CD4-positive, alpha-beta T cell treated with Interleukin-2 at 100 ng/mL for 4 hours (primary cell): ENCODE results near the gene GPC3.
"Not testable (repeated sequence)": the region's sequence is repeated elsewhere in the genome, so short reads cannot be mapped to it uniquely, and the experiment has no call there.

Experiments
- DNase-seq: peaks from one replicate; pipeline ENCODE4 v3.0.0-alpha.2; 2020; ENCODE audit warnings: low spot score

Gene GPC3

GRCh38 chrX:133555782-133556458, 429.5 kb downstream of the GPC3 start:
- no peak for DNase-seq

DNA sequence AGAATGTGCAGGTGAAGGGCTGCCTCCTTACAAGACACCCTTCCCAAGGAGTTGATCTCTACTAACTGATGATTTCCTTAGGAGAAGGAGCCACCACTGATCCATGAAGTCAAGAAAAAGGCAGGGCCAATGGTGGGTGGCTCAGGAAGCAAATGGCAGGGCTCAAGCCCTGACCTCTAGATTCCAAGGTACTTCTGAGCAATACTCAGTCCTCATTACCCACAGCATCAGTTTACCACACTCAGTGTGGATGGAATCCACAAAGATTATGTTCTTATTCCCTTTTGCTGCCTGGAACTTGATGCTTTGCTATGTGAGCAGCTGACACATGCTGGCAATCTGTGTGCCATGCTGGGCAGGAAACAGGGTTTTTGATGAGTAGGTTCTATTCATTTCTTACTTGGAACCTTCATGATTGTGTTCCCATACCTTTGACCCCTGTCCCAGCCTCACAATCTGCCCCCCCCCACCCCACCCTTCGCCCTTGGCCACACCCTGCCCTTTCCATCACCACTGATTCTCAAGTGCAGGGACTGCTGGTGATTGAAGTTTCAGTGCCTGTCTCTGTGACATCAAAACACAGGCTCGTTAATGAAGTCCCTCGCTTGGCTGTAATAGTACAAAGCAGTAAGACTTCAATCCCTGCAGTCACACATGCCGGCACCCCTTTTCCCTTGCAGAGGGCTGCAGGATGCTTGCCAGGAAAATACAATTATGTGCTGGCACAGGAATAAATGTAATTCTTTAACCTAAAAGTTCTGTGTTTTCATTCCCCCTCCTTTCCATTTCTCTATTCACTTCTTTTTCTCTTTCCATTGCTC, 434.5 kb downstream of the GPC3 start:
- no peak for DNase-seq

- DNase-seq: no peak
These were observed 436.0 kb downstream of the GPC3 start for GRCh38 chrX:133549295-133549933.

DNA sequence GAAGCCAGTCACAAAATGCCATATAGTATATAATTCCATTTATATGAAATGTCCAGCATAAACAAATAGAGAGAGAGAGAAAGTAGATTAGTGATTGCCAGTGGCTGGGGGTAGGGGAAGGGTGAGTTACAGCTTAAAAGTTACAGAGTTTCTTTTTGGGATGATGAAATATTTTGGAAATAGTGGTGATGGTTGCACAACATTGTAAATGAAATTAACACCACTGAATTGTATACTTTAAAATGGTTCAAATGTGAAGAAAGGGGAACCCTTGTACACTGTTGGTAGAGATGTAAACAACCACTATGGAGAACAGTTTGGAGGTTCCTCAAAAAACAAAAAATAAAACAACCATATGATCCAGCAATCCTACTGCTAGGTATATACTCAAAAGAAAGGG, 439.0 kb downstream of the GPC3 start:
- no peak for DNase-seq

DNA sequence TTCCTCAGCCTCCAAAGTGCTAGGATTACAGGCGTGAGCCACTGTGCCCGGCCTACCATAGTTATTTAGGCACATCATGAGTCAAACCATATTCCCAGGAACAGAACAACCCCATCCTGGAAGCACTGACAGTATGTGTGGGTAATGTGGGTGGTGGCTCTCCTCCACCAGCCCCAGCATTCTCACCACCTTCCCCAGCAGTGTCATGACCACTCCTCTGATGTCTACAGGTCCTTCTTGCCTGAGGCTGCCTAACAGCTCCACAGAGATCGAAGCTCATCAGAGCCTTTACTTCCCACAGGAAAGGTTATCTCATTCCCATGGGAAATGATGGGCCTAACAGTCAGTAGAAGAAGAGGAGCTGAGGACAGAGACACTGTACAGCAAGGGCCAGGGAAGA, 440.6 kb downstream of the GPC3 start:
- no peak for DNase-seq

DNA sequence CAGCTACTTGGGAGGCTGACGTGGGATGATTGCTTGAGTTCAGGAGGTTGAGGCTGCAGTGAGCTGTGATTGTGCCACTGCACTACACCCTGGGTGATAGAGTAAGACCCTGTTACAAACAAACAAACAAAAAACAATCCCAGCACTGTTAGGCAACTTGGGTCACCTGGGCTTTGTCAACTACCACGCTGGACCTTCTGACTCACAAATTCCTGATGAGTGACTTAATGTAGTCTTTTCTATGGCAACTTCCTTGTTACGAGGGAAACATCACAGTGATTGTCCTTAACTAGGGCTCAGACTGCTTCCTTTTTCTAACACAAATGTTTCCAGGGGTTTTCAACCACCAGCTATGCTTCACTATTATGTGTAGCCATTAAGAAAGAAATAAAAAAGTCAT, 441.3 kb downstream of the GPC3 start:
- no peak for DNase-seq

DNA sequence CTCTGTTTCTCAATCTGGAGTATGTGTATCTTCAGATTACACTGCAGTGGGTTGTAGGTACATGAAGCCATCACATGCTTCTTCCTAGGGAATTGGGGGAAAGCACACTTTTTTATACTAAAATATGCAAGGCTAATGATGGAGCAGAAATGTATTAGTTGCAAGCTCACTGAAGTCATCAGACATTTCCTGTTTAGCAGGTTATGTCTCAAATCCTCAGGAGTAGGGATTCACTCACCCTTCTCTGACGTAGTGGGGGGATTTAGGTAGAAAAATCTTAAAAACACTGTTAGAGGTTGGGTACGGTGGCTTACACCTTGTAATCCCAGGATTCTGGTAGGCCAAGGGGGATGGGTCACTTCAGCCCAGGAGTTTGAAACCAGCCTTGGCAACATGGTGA, 441.7 kb downstream of the GPC3 start:
- DNase-seq: no peak

- DNase-seq: no peak
These were observed 442.9 kb downstream of the GPC3 start for GRCh38 chrX:133542476-133542875.

DNA sequence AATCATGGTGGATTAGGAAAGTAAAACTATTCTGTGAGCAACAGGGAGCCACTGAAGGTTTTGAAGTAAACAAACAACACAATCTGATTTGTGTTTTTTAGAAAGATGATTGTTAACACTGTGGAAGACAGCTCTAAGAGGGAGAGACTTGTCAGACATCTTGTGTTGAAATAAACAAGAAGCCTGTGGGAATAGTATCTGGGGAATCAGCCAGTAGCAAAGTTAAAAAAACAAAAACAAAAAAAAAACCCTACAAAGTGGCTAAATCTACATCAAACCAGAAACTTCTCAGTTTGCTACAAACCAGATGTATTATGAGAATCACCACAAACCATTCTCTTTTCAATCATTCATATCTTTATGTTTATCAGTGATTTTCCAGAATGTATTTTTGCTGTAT, 444.4 kb downstream of the GPC3 start:
- DNase-seq: no peak

GRCh38 chrX:133538148-133538547, 447.2 kb downstream of the GPC3 start:
- no peak for DNase-seq

DNA sequence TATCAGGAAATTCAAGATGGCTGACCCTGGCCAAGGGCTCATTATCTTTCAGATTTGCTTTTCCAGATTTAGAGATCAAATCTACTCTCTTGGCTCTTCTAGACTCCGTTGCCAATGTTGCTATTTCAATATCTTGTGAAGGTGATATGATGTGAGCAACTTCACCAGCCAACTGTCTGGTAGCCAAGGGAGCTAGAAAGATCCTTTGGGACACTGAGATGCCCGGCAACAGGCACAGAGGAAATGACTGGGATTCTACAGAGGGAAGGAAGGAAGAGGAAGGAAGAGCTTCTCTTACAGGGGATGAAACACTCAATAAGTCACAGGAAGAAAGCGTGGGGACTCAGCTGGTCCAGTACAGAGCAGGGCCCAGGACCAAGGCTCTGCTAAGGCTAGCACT, 448.3 kb downstream of the GPC3 start:
- no peak for DNase-seq

DNA sequence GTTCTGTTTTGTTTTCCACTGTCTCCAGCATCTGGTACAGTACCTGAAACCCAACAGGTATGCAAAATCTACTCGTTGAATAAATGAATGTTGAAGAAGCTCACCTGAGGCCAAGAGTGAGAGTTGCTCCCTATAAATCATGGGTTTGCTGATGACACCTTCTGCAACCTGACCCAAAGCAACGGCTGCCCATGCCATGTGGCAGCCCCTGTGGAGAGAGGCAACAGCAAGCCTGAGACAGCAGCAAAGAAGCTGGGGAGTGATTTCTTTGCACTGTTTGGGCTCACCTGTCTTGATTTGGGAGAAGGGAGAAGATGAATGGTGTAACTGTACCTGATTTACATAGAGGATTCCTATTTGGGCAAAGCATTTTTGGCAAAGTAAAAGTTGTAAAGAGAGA, 450.3 kb downstream of the GPC3 start:
- DNase-seq: no peak

- DNase-seq: no peak
These were observed 451.2 kb downstream of the GPC3 start for GRCh38 chrX:133534172-133534571.

- no peak for DNase-seq
These were observed 452.1 kb downstream of the GPC3 start for GRCh38 chrX:133533249-133533648.

GRCh38 chrX:133530960-133531359, 454.4 kb downstream of the GPC3 start:
- no peak for DNase-seq

DNA sequence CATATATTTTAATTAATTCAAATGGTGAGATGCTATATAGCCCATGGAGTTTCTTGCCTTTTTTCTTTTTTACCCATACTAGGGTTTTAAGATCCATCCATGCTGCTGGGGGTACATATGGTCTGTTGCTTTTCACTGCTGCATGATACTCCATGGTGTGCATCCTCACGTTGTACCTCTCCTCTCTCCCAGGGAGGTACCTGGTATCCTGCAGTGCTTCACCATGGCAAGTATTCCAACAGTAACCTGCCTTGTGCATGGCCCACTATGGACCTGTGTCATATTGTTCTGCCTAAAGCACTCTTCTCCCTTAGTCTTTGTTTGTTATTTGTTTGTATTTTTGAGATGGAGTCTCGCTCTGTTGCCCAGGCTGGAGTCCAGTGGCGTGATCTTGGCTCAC, 455.8 kb downstream of the GPC3 start:
- DNase-seq: no peak

DNA sequence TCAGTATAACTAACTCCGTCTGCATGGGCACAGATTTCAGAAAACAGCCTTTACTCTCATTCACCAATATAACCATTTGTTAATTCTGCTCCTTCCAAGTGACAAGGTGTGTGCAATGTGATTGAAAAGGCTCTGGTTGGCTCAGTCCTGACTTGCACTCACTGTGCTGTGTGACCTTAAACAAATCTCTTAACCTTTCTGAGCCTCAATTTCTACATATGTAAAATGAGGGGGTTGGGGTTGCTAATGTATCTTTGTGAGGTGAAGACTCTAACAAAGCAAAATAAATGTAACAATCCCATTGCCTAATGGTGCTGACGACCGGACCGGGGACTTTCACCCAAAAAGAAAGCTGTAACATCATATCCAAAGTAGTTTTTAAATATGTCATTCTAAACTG, 457.6 kb downstream of the GPC3 start:
- DNase-seq: no peak

DNA sequence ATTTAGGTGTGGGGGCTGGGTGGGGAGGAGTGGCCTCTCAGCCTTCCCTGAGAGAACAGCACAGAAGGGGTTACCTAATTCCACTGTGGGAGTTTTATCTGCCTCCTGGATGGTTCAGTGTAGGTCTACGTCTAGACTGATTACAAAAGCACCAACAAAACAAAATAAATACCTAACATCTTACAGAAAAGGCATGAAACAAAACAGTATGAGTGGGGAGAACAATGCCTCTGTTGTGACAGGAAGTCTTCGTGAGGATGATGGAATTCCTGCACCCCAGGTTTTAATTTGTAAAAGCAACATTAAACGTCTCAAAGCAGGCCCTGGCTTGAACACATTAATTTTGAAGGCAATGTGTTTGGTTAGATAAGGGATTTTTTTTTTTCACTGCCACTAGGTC, 458.0 kb downstream of the GPC3 start:
- no peak for DNase-seq

GRCh38 chrX:133526773-133527172, 458.6 kb downstream of the GPC3 start:
- DNase-seq: not testable (repeated sequence)

DNA sequence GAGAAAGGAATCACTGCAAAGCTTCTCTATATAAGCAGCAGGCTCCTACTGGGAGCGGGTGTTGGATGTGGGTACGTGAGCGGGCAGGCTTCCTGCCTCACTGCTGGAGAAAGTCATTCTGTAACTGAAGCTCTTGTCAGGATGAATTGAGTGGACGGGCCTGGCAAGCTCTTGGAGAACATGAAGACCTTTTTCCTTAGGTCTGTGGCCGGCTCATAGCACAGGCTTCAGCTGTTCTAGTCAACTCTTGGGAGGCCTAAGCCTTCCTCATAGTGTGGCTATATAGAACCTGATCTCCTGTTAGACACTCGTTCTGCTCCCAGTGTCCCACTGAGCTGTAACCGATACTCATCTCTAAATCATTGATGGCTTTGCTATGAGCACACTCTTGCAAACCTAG, 461.9 kb downstream of the GPC3 start:
- DNase-seq: no peak

DNA sequence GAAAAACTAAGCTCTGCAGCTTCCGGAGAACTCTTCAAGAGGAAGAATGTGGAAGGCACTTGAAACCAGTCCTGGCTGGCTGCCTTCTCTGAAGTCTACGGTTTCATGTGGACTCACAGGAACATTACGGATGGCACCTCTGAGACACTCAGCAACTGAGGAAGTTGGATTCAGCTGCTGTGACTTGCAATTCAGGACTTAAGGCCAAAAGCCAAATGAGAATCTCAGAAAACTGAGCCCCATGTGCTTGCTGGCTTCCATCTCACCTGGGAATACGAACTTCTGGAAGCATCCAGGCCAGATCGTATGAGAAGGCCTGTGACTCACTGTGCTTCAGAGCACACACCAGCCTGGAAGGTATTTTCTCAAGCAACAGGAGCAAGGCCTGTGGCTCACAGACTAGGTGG, 462.3 kb downstream of the GPC3 start:
- no peak for DNase-seq

GRCh38 chrX:133516686-133517085, 468.7 kb downstream of the GPC3 start:
- no peak for DNase-seq

DNA sequence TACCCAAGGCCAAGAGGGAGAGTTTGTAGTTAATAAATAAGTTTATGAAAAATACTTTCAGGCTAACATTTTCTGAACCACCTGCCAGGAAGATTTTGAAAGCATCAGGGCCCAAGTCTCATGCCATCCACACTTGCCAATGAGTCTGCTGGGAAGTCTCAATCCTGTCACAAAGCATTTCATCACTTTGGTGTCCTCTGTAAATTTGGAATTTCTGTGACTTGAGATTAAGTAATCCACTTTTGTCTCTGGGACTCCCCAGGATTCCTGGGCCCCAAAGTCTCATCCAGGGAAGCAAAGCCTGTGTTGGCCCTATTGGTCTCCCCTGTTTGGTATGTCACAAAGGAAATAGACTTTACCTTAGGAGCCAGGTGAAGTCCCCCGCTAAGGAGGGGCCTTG, 470.9 kb downstream of the GPC3 start:
- no peak for DNase-seq
